IPS-20b (cell line): ENCODE results near the gene PODXL.
A peak's percentile ranks its signal among the peaks of the same experiment; 100 is the strongest.

Source experiments
- H3K27ac ChIP-seq: one replicate; pipeline ENCODE4 v1.5.1; 2013; ENCODE audit warnings: low read length
- H3K27me3 ChIP-seq: 2 replicates; pipeline ENCODE4 v1.6.1; 2013; ENCODE audit warnings: mild to moderate bottlenecking, low read length, inconsistent platforms; ENCODE audit not compliant: insufficient read depth
- H3K36me3 ChIP-seq: 2 replicates; pipeline ENCODE4 v1.6.1; 2013; ENCODE audit warnings: low read depth, mild to moderate bottlenecking, inconsistent platforms, low read length, moderate library complexity; ENCODE audit not compliant: insufficient read depth
- H3K4me1 ChIP-seq: 2 replicates; pipeline ENCODE4 v1.6.1; 2013; ENCODE audit warnings: mild to moderate bottlenecking, control low read depth, inconsistent platforms, low read length, moderate library complexity; ENCODE audit not compliant: insufficient read depth
- H3K4me3 ChIP-seq: 2 replicates; pipeline ENCODE4 v1.5.1; 2013; ENCODE audit warnings: mild to moderate bottlenecking, low read length, inconsistent platforms
- H3K9ac ChIP-seq: 2 replicates; pipeline ENCODE4 v1.6.1; 2013; ENCODE audit warnings: low read depth, mild to moderate bottlenecking, inconsistent platforms, low read length, moderate library complexity
- H3K9me3 ChIP-seq: 2 replicates; pipeline ENCODE4 v1.6.1; 2013; ENCODE audit warnings: mild to moderate bottlenecking, low read depth, low read length, inconsistent platforms; ENCODE audit not compliant: insufficient read depth

PODXL gene

GRCh38 chr7:131533566-131534561 lies 22.6 kb downstream of the PODXL start:
- Histone ChIP-seq H3K4me1 (peaks cover 30% of the 10 kb centered on the region), H3K27ac (no peak overlapping the region), H3K9me3 (no peaks in the 10 kb centered on the region), H3K4me3 (no peak overlapping the region), H3K27me3 (no peaks in the 10 kb centered on the region), H3K9ac (no peak overlapping the region), H3K36me3 (peaks cover 78% of the 10 kb centered on the region)

DNA sequence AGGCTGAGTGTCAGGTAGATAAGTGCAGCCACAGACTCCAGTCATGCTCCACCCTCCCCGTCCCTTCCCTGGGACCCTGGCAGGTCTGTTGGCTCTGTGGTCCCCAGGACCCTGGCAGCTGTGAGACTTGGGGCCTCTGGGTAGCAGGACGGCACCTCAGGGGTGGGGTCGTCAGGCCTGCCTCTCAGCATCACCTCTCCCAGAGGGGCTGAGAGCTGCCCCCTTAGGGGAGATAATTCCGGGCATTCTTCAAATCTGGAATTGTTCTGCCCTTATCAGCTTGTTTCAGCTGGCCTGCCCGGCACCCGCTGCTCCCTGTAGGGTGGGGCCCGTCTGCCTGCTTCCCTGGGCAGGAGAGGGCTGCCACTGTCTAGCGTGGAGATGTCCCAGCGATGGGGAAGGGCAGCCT lies 23.3 kb downstream of the PODXL start:
- Histone ChIP-seq H3K27me3 (no peaks in the 10 kb centered on the region), H3K4me3 (no peak overlapping the region), H3K9me3 (no peaks in the 10 kb centered on the region), H3K36me3 (peaks cover 78% of the 10 kb centered on the region), H3K27ac (no peak overlapping the region), H3K9ac (no peak overlapping the region), H3K4me1 (peaks cover 25% of the 10 kb centered on the region)

GRCh38 chr7:131532570-131533091 lies 23.8 kb downstream of the PODXL start:
- no peak overlapping the region for H3K27ac ChIP-seq
- H3K4me1 ChIP-seq, result peaks cover 24% of the 10 kb centered on the region
- no peaks in the 10 kb centered on the region for H3K27me3 ChIP-seq
- H3K9me3 ChIP-seq, result no peaks in the 10 kb centered on the region
- peaks cover 73% of the 10 kb centered on the region for H3K36me3 ChIP-seq
- H3K9ac ChIP-seq, result no peak overlapping the region
- H3K4me3 ChIP-seq, result no peak overlapping the region

DNA sequence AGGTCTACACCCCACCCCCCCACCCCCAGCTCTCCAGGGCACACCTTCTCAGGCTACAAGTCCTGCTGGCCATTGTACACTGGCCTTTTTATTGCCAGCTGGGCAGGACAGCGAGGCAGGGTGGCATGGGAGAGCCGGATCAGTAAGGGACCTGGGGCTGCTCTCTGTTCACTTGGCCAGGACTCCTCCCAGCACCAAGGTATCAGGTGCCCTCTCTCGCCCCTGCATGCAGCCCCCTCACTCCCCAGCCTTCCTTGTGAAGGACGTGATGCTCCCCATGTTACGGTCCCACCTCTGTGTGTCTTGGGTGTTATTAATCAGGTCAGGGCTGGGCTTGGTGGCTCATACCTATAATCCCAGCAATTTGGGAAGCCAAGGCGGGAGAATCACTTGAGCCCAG lies 26.3 kb downstream of the PODXL start:
- H3K9me3 ChIP-seq, result no peaks in the 10 kb centered on the region
- no peaks in the 10 kb centered on the region for H3K27me3 ChIP-seq
- H3K9ac ChIP-seq, result no peak overlapping the region
- peaks cover 24% of the 10 kb centered on the region for H3K4me1 ChIP-seq
- H3K36me3 ChIP-seq, result peaks cover 56% of the 10 kb centered on the region
- H3K4me3 ChIP-seq, result no peak overlapping the region
- H3K27ac ChIP-seq, result no peak overlapping the region

GRCh38 chr7:131529617-131530016 lies 26.8 kb downstream of the PODXL start:
- peaks cover 55% of the 10 kb centered on the region for H3K36me3 ChIP-seq
- peaks cover 28% of the 10 kb centered on the region for H3K4me1 ChIP-seq
- H3K9me3 ChIP-seq, result no peaks in the 10 kb centered on the region
- no peaks in the 10 kb centered on the region for H3K27me3 ChIP-seq
- H3K9ac ChIP-seq, result no peak overlapping the region
- no peak overlapping the region for H3K4me3 ChIP-seq
- no peak overlapping the region for H3K27ac ChIP-seq

- Histone ChIP-seq H3K4me1 (peaks cover 32% of the 10 kb centered on the region), H3K4me3 (no peak overlapping the region), H3K9ac (no peak overlapping the region), H3K36me3 (peaks cover 57% of the 10 kb centered on the region), H3K27me3 (no peaks in the 10 kb centered on the region), H3K27ac (no peak overlapping the region), H3K9me3 (no peaks in the 10 kb centered on the region)
Observed at GRCh38 chr7:131529179-131529578, 27.2 kb downstream of the PODXL start.

- H3K9me3 ChIP-seq, result no peaks in the 10 kb centered on the region
- no peak overlapping the region for H3K4me3 ChIP-seq
- peaks cover 43% of the 10 kb centered on the region for H3K36me3 ChIP-seq
- no peak overlapping the region for H3K27ac ChIP-seq
- peaks cover 37% of the 10 kb centered on the region for H3K4me1 ChIP-seq
- no peak overlapping the region for H3K9ac ChIP-seq
- H3K27me3 ChIP-seq, result no peaks in the 10 kb centered on the region
Observed at GRCh38 chr7:131527456-131527855, 29.0 kb downstream of the PODXL start.

- Histone ChIP-seq H3K4me3 (no peak overlapping the region), H3K36me3 (peaks cover 35% of the 10 kb centered on the region), H3K9ac (no peak overlapping the region), H3K9me3 (no peaks in the 10 kb centered on the region), H3K4me1 (peaks cover 32% of the 10 kb centered on the region), H3K27ac (no peak overlapping the region), H3K27me3 (no peaks in the 10 kb centered on the region)
Observed at GRCh38 chr7:131525820-131526219, 30.6 kb downstream of the PODXL start.

GRCh38 chr7:131524703-131525102 lies 31.7 kb downstream of the PODXL start:
- H3K36me3 ChIP-seq, result peaks cover 41% of the 10 kb centered on the region
- H3K27ac ChIP-seq, result no peak overlapping the region
- H3K27me3 ChIP-seq, result no peaks in the 10 kb centered on the region
- no peak overlapping the region for H3K4me3 ChIP-seq
- no peak overlapping the region for H3K9ac ChIP-seq
- H3K9me3 ChIP-seq, result no peaks in the 10 kb centered on the region
- peaks cover 38% of the 10 kb centered on the region for H3K4me1 ChIP-seq

- Histone ChIP-seq H3K27ac (no peak overlapping the region), H3K4me3 (no peak overlapping the region), H3K4me1 (peaks cover 38% of the 10 kb centered on the region), H3K27me3 (no peaks in the 10 kb centered on the region), H3K9me3 (no peaks in the 10 kb centered on the region), H3K36me3 (peaks cover 41% of the 10 kb centered on the region), H3K9ac (no peak overlapping the region)
Observed at GRCh38 chr7:131524115-131524514, 32.3 kb downstream of the PODXL start.

- Histone ChIP-seq H3K9ac (no peak overlapping the region), H3K4me1 (peaks cover 36% of the 10 kb centered on the region), H3K4me3 (peak overlapping the region; percentile 11; the same call in 1 of the 2 replicates)
Observed at GRCh38 chr7:131522325-131522930, 34.0 kb downstream of the PODXL start.

More at GRCh38 chr7:131522325-131522930, 34.0 kb downstream of the PODXL start:
- Histone ChIP-seq H3K36me3 (peaks cover 45% of the 10 kb centered on the region), H3K27ac (no peak overlapping the region), H3K27me3 (no peaks in the 10 kb centered on the region), H3K9me3 (no peaks in the 10 kb centered on the region)
